Regular cardiac myocyte (primary cell): Measurements from ENCODE around the gene LY6G6C. TPM values are rescaled to one million over a fixed set of nuclear protein-coding genes. Genes with fewer than 3 reads are reported as not detected.

Source experiments
- total RNA-seq: library from RNA; depleted of rRNA; stranded (reverse); fragments of >200 nt; gene quantifications from 2 replicates; pipeline ENCODE4 v1.2.3, GENCODE V29; 2014

LY6G6C gene, protein sequence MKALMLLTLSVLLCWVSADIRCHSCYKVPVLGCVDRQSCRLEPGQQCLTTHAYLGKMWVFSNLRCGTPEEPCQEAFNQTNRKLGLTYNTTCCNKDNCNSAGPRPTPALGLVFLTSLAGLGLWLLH
- under 0.01 TPM in 1 of 2 replicates, not detected in the other for total RNA-seq

DNA sequence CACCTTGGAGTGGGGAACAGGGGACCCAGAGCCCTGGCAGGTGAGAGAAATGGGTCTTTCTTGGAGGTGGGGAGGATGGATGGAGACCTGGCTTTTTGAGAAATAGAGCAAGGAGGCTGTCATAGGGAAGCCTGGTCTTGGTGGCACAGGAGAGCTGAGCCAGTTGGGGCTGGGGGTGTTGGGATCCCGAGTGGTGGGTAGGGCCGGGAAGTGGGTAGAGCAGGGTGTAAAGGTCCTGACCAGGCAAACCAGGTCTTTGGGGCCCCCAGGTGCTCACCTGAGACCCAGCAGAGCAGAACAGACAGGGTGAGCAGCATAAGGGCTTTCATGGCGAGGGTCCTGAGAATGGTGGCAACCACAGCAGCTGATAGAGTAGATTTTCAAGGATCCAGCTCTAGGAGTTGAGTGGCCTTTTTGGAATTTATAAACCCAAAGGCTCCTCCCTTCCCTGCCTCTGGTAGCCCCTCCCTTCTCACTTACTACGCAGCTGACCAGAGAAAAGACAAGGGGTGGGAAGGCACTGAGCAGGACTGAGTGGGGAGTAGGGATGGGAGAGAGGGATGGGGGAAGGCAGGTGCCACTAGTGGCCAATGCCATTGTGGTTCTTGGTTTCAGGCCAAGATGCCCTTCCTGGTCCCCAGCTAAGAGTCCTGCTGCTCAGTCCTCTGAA lies at the start of gene LY6G6C:
Gene LY6G6C (minus strand): TSS at position 396 of the 670 bp plus-strand sequence. CDS start 67 bp downstream, at position 329.

DNA sequence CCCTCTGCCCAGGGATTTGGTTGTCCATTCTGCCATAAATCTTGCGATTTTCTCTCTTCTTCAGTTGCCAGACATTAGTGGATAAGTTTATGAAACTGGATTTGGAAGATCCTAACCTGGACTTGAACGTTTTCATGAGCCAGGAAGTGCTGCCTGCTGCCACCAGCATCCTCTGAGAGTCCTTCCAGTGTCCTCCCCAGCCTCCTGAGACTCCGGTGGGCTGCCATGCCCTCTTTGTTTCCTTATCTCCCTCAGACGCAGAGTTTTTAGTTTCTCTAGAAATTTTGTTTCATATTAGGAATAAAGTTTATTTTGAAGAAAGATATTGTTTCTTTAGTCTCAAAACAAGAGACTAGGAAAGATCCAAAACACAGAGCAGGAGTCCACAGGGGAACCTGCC lies 40.8 kb upstream of the LY6G6C start, which contains the start of gene SAPCD1:
Gene SAPCD1 (plus strand): TSS at position 301 of the 400 bp plus-strand sequence. CDS start 399 bp downstream, outside the sequence.

DNA sequence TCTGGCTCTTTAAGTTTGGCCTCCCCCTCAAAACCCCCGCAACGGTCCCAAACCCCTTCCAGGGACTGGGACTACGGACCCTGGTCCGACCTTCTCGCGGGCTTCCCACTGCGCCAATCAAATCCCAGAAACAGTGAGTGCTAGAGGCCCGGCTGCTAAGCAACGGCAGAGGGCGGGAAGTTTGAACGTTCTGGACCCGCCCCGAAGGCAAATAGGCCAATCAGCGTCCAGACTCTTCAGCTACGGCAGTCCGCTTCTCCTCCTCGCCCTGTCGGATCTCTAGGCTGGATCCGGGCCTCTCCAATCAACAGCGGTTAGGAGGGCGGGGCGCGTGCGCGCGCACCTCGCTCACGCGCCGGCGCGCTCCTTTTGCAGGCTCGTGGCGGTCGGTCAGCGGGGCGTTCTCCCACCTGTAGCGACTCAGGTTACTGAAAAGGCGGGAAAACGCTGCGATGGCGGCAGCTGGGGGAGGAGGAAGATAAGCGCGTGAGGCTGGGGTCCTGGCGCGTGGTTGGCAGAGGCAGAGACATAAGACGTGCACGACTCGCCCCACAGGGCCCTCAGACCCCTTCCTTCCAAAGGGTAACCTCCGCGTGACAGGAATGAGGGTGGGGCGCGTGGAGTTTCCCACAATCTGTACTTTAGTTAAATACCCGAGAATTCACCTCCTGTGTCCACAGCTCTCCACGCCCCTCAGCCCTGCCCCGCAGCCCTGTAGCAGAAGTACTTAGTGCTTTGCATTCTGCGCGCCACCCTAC lies 18.3 kb upstream of the LY6G6C start, which contains the start of gene MSH5:
Gene MSH5 (plus strand): TSS at position 367 of the 758 bp plus-strand sequence. CDS start 462 bp downstream, outside the sequence.

DNA sequence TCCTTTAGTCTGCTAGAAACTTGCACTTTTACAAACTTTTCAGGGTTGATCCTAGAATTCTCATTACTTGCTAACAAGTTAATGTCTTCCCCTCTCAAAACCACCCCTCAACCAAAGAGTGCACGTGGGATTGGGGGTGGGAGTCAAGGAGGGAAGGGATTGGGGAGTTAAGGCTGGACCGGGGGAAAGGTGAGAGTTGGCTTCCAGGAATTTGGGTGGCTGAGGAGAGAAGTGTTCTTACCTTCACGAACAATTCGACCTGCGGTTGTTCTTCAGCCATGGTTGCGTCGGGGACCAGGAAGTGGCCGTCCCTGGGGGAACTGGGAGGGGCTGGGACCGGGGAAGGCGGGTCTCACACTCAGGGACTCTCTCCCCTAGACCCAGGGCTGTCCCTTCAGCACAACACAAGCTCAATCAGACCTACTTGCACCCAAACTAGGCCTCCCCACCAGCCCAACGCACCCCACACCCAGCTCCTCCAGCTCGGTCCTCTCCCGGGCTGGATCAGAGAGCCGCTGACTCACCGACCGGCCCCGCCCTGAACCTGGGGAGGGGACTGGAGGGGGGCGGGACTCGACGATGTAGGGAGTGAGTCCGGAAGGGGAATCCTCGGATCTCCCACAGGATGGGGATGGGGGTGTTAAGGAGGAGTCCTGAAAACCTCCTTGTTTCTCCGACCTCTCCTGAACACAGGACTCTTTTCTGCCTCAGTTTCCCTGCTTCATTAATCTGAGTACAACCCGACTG lies 14.6 kb upstream of the LY6G6C start, which contains the start of gene CLIC1:
Gene CLIC1 (minus strand): TSS at position 510 of the 747 bp plus-strand sequence. CDS start 230 bp downstream, at position 280.

DNA sequence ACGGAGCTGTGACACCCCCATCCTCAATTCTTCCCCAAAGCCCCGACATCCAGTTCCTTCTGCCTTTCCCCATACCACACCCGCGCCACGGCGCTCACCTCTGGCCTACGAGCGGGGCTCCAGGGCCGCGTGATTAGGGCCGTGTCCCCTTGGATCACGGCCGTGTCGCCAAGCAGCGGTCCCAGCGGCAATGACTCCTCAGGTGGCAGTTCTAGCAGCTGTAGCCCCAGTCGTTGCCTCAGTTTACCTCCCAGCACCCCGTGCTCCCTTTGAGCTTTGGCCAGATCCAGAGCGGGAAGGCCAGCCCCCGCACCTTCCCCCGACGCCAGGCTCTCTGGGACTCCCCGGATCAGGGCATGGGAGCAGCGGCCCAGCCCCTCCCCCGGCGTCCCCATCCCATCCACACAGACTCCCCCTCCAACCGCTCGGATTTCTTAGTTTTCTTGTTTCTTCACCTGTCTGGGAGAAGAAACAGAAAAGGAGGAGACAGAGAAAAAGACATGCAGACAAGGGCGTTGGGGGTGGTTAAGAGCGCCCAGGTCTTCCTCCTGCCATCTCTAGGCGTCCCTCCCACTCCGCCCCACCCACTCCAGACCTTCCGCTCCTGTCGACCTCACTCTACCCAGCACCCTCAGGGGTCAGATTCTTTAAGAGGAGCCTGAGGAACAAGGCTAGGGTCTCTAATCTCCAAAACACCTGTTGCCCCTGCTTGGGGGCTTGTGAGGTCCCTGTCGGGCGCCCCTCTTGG lies 7.4 kb upstream of the LY6G6C start, which contains the start of gene DDAH2:
Gene DDAH2 (minus strand): TSS at position 533 of the 748 bp plus-strand sequence. CDS start 138 bp downstream, at position 395.

DNA sequence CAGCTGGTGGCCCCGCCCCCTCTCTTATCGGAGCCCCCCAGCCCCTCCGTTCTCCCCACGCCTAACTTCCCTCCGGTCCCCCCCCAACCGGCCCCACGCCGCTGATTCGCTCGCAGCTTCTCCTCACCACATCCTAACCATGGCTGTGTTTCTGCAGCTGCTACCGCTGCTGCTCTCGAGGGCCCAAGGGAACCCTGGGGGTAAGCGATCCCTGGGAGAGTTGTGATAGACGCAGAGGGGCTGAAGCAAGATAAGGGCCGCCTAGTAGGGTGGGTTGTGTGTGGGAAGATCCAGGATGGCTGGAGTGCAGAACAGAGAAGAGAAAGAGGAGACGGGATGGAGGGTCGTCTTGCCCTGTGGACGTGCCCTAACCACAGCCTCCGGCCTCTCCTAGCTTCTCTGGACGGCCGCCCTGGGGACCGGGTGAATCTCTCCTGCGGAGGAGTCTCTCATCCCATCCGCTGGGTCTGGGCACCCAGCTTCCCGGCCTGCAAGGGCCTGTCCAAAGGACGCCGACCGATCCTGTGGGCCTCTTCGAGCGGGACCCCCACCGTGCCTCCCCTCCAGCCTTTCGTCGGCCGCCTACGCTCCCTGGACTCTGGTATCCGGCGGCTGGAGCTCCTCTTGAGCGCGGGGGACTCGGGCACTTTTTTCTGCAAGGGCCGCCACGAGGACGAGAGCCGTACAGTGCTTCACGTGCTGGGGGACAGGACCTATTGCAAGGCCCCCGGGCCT lies 1.9 kb upstream of the LY6G6C start, which contains the start of gene MPIG6B:
Gene MPIG6B (plus strand): TSS at position 129 of the 735 bp plus-strand sequence. CDS start 11 bp downstream, at position 140.

DNA sequence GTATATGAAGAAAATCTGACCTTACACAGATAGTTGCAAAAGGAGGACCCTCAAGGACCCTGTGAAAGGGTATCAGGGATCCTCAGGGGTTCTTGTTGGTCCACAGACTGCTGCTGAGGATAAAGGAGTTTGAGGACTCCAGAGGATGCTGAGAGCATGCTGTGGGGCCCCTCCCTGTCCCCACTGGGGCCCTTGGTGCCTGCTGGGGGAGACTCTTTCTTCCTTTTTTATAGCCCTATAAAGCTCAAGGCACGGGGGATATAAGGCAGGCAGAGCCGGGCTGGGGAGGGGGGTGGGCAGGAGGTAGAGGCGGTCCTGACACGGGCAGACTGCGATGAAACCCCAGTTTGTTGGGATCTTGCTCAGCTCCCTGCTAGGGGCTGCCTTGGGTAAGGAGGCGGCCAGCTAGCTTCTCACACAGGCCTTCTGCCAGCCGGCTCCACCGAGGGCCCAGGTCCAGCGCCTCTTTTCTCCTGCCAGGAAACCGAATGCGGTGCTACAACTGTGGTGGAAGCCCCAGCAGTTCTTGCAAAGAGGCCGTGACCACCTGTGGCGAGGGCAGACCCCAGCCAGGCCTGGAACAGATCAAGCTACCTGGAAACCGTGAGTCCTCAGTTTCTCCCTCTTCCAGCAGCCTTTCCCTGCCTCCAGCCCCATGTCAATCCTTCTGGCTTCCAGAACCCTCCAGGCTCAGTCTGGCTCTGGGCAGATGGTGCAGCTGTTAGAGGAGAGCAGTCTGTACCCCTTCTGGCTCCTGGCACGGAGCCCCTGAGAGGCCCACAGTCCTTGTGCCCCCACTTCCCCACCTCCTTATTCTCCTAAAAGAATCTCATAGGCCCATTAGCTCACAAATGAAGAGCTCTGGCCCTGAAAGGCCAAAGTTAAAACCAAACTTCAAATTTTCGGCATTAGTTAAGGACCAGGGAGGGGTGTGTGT lies 6.3 kb downstream of the LY6G6C start, which contains the start of gene LY6G6D:
Gene LY6G6D (plus strand): TSS at position 327 of the 937 bp plus-strand sequence. CDS start 8 bp downstream, at position 335.

DNA sequence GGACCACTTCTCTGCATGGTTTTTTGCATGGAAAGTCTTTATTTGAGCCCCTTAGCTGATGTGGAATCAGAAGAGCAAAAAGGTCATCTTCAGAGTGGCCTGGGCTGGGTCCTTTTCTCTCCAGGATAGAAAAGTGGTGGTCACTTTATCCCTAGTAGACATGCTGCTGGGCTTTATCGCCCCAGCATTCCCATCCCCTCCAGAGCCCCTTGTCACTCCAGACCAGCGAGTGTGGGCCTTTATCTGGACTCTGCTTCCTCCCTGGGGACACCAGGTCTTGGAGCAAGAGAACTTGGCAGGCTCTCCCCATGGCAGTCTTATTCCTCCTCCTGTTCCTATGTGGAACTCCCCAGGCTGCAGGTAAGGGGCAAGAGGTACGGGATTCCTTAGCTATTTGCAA lies 14.9 kb downstream of the LY6G6C start, which contains the start of gene LY6G6F:
Gene LY6G6F (plus strand): TSS at position 268 of the 400 bp plus-strand sequence. CDS start 41 bp downstream, at position 309.

DNA sequence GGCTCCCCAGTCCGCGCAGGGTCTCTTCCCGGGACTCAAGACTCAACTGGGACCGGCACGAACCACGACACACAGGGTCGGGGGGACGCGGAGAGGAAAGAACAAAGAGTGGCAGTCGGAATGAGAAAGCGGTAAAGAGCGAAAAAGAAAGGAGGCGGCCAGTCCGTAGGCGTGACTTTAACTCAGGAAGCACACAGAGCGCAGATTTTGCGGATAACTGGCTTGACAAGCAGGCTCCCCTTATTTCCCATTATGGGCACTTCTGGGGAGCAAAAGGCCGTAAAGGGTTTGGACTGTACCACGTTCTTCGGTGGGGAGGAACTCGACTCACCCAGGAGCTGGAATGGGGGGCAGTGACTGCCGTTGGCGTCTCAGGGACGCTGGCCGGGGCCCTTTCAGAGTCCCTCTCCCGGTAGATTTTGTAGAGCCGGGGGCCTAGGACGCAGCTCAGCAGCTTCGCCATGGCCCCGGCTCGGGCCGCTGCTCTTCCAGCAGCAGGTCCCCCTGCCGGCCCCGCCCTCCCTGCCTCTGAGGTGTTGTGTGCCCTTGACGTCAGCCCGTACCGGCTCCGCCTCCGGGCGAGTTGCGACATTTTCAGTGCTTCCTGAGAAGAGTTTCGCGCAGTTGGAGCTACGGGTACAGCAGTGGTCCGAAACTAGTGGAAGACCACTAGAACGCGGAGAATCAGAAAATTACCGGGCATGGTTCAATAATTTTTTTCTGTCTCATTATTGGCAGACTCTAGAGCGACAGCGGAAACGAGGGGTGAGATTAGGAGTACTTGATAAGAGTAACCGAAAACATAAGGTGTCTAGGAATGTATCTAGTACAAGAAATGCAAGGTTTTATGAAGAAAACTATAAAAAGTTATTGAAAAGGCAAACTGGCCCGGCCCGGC lies 18.5 kb downstream of the LY6G6C start, which contains the start of gene ABHD16A:
Gene ABHD16A (minus strand): TSS at position 506 of the 898 bp plus-strand sequence. CDS start 43 bp downstream, at position 463.

DNA sequence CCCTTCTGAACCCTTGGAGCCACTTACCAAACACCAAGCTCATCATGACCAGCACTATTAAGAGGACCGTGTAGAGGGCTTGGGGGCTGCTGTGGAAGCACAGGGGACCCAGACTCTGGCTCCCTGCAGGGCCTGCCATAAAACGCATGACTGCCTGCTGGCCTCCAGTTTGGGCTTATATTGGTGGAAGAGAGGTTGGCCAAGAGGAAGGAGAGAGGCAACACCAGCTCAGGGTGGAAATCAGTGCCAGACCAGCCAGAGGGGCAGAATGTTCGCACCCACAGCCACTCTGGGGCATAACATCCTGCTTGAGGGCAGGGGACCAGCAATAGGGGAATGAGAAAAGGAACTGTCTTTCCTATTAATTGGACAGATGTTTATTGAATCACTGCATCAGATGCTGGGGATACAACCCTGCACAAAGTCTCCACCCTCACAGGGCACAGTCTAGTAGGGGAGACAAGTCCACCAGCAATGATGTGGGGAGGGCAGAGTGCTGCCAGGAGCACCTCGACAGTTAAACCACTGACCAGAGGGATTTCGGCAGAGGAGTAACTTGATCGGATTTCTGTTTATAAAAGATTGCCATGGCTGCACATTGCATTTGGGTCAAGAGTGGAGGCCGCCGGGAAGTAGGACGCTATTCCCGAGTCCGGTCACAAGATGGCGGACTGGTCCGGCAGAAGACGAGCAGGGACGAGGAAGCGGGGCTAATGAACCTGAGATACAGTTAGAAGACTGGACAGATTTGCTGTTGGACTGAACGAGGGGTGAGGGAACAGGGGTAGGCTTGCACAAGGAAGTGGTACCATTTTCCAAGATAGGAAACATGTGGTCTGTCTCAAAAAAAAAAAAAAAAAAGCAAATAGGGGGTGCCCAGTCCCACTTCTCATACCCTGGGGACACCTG lies 41.1 kb downstream of the LY6G6C start, which contains the start of gene LY6G5C:
Gene LY6G5C (minus strand): TSS at position 842 of the 909 bp plus-strand sequence. CDS start 694 bp downstream, at position 148.

DNA sequence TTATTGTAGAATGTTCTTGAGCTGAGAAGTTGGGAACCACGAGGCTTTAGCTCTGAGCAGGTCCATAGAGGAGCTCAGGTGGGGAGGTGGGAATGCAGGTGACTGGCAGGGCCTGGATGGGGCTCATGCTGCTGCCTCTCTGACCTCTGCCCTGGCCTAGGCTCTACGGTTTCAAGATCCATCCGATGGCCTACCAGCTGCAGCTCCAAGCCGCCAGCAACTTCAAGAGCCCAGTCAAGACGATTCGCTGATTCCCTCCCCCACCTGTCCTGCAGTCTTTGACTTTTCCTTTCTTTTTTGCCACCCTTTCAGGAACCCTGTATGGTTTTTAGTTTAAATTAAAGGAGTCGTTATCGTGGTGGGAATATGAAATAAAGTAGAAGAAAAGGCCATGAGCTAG lies 51.9 kb downstream of the LY6G6C start, which contains the start of gene LY6G5B:
Gene LY6G5B (plus strand): TSS at position 301 of the 400 bp plus-strand sequence. CDS start 975 bp downstream, outside the sequence.

Other genes with a start within 250 kb of the LY6G6C start
- gene MICB, start 223.6 kb downstream of the LY6G6C start, total RNA-seq, result 9.0 and 20.7 TPM in 2 replicates
- not detected in 2 replicates for gene MCCD1, start 192.8 kb downstream of the LY6G6C start, total RNA-seq
- gene DDX39B, start 179.7 kb downstream of the LY6G6C start, total RNA-seq, result 156 and 555 TPM in 2 replicates
- 1.2 and 5.1 TPM in 2 replicates for gene ATP6V1G2, start 175.1 kb downstream of the LY6G6C start, total RNA-seq
- gene NFKBIL1, start 174.1 kb downstream of the LY6G6C start, total RNA-seq, result 19.7 and 32.7 TPM in 2 replicates
- not detected in 2 replicates for gene LTA, start 149.5 kb downstream of the LY6G6C start, total RNA-seq
- gene TNF, start 146.2 kb downstream of the LY6G6C start, total RNA-seq, result not detected in 2 replicates
- gene LTB, start 139.3 kb downstream of the LY6G6C start, total RNA-seq, result 0.28 TPM in 1 of 2 replicates, not detected in the other
- not detected in 2 replicates for gene LST1, start 135.5 kb downstream of the LY6G6C start, total RNA-seq
- not detected in 2 replicates for gene NCR3, start 128.7 kb downstream of the LY6G6C start, total RNA-seq
- not detected in 2 replicates for gene AIF1, start 106.5 kb downstream of the LY6G6C start, total RNA-seq
- 19.7 and 31.1 TPM in 2 replicates for gene PRRC2A, start 101.0 kb downstream of the LY6G6C start, total RNA-seq
- 90.5 and 111 TPM in 2 replicates for gene BAG6, start 69.1 kb downstream of the LY6G6C start, total RNA-seq
- 0.28 and 1.2 TPM in 2 replicates for gene APOM, start 65.9 kb downstream of the LY6G6C start, total RNA-seq
- gene C6orf47, start 61.0 kb downstream of the LY6G6C start, total RNA-seq, result 21.9 and 23.4 TPM in 2 replicates
- gene GPANK1, start 56.7 kb downstream of the LY6G6C start, total RNA-seq, result 14.1 and 22.2 TPM in 2 replicates
- 93.0 and 140 TPM in 2 replicates for gene CSNK2B, start 55.7 kb downstream of the LY6G6C start, total RNA-seq
- 2.0 and 2.3 TPM in 2 replicates for gene LY6G5B, start 51.8 kb downstream of the LY6G6C start, total RNA-seq
- 0.38 and 1.7 TPM in 2 replicates for gene LY6G5C, start 40.7 kb downstream of the LY6G6C start, total RNA-seq
- gene ABHD16A, start 18.4 kb downstream of the LY6G6C start, total RNA-seq, result 47.1 and 56.7 TPM in 2 replicates
- not detected in 2 replicates for gene LY6G6F, start 14.9 kb downstream of the LY6G6C start, total RNA-seq
- not detected in 2 replicates for gene LY6G6D, start 6.4 kb downstream of the LY6G6C start, total RNA-seq
- 0.28 TPM in 1 of 2 replicates, not detected in the other for gene MPIG6B, start 1.6 kb upstream of the LY6G6C start, total RNA-seq
- gene DDAH2, start 7.6 kb upstream of the LY6G6C start, total RNA-seq, result 58.1 and 70.5 TPM in 2 replicates
- gene CLIC1, start 14.8 kb upstream of the LY6G6C start, total RNA-seq, result 711 and 1,283 TPM in 2 replicates
- gene MSH5, start 18.3 kb upstream of the LY6G6C start, total RNA-seq, result 4.4 and 5.4 TPM in 2 replicates
- gene SAPCD1, start 40.9 kb upstream of the LY6G6C start, total RNA-seq, result 0.19 and 0.85 TPM in 2 replicates
- under 0.01 TPM in 1 of 2 replicates, not detected in the other for gene VWA7, start 55.6 kb upstream of the LY6G6C start, total RNA-seq
- gene VARS1, start 74.0 kb upstream of the LY6G6C start, total RNA-seq, result 32.4 and 91.3 TPM in 2 replicates
- 18.0 and 46.2 TPM in 2 replicates for gene LSM2, start 85.2 kb upstream of the LY6G6C start, total RNA-seq
- 1.3 and 2.8 TPM in 2 replicates for gene HSPA1L, start 93.5 kb upstream of the LY6G6C start, total RNA-seq
- gene HSPA1A, start 93.8 kb upstream of the LY6G6C start, total RNA-seq, result 87.9 and 192 TPM in 2 replicates
- gene HSPA1B, start 106.0 kb upstream of the LY6G6C start, total RNA-seq, result 119 and 235 TPM in 2 replicates
- gene NEU1, start 141.1 kb upstream of the LY6G6C start, total RNA-seq, result 51.4 and 93.9 TPM in 2 replicates
- gene SLC44A4, start 157.3 kb upstream of the LY6G6C start, total RNA-seq, result not detected in 2 replicates
- gene EHMT2, start 176.0 kb upstream of the LY6G6C start, total RNA-seq, result 50.2 and 55.2 TPM in 2 replicates
- 4.2 and 4.6 TPM in 2 replicates for gene ZBTB12, start 180.3 kb upstream of the LY6G6C start, total RNA-seq
- 0.38 and 6.8 TPM in 2 replicates for gene C2, start 206.0 kb upstream of the LY6G6C start, total RNA-seq
- gene CFB, start 224.3 kb upstream of the LY6G6C start, total RNA-seq, result 5.8 and 65.1 TPM in 2 replicates
- gene NELFE, start 237.2 kb upstream of the LY6G6C start, total RNA-seq, result 79.5 and 180 TPM in 2 replicates
- gene SKIC2, start 237.4 kb upstream of the LY6G6C start, total RNA-seq, result 70.5 and 74.2 TPM in 2 replicates